Activated T-cell treated with anti-CD3 and anti-CD28 coated beads, Interleukin-2, amount 50 U/mL, for 24 hours (primary cell): ENCODE measurements around the gene NEURL1B.
A peak's percentile ranks its signal among the peaks of the same experiment; 100 is the strongest.
"Not testable (repeated sequence)": the region's sequence is repeated elsewhere in the genome, so short reads cannot be mapped to it uniquely, and the experiment has no call there.

ENCODE experiments used
- DNase-seq: peaks from one replicate; pipeline ENCODE4 v3.0.0-alpha.2; 2020
- H3K27ac Mint-ChIP-seq: 2 replicates; pipeline ENCODE4 v1.8.0; 2020; ENCODE audit warnings: mild to moderate bottlenecking, mixed read lengths
- H3K27me3 Mint-ChIP-seq: 2 replicates; pipeline ENCODE4 v1.8.0; 2020; ENCODE audit warnings: mixed read lengths
- H3K36me3 Mint-ChIP-seq: 2 replicates; pipeline ENCODE4 v1.8.0; 2020; ENCODE audit warnings: low read depth, mixed read lengths
- H3K4me1 Mint-ChIP-seq: 2 replicates; pipeline ENCODE4 v1.8.0; 2020; ENCODE audit warnings: low read depth, mixed read lengths
- H3K4me3 Mint-ChIP-seq: 2 replicates; pipeline ENCODE4 v1.8.0; 2020; ENCODE audit warnings: mild to moderate bottlenecking, moderate library complexity, mixed read lengths
- H3K9me3 Mint-ChIP-seq: 2 replicates; pipeline ENCODE4 v1.8.0; 2020; ENCODE audit warnings: mixed read lengths

NEURL1B gene

GRCh38 chr5:172640822-172641358 lies at the start of gene NEURL1B:
Gene NEURL1B, plus strand, starts transcription at chr5:172641263. Its CDS starts 144 bp downstream, at chr5:172641407.
- Mint-ChIP-seq H3K9me3 (no peaks in the 10 kb centered on the region), H3K36me3 (no peaks in the 10 kb centered on the region), H3K4me1 (peaks cover 4% of the 10 kb centered on the region), H3K27me3 (peaks cover 59% of the 10 kb centered on the region), H3K27ac (no peak within 1 kb of the TSS), H3K4me3 (peak within 1 kb of the TSS; percentile 36)
- DNase-seq = no peak

- no peak overlapping the region for H3K4me3 Mint-ChIP-seq
- no peak for DNase-seq
- H3K27me3 Mint-ChIP-seq = peaks cover 4% of the 10 kb centered on the region
- no peaks in the 10 kb centered on the region for H3K36me3 Mint-ChIP-seq
- no peaks in the 10 kb centered on the region for H3K9me3 Mint-ChIP-seq
- H3K27ac Mint-ChIP-seq = no peak overlapping the region
- no peaks in the 10 kb centered on the region for H3K4me1 Mint-ChIP-seq
These were observed 49.4 kb upstream of the NEURL1B start for GRCh38 chr5:172591636-172592035.

GRCh38 chr5:172592881-172593280 lies 48.2 kb upstream of the NEURL1B start:
- H3K36me3 Mint-ChIP-seq = no peaks in the 10 kb centered on the region
- H3K27me3 Mint-ChIP-seq = no peaks in the 10 kb centered on the region
- no peak overlapping the region for H3K4me3 Mint-ChIP-seq
- no peak overlapping the region for H3K27ac Mint-ChIP-seq
- H3K9me3 Mint-ChIP-seq = no peaks in the 10 kb centered on the region
- DNase-seq = no peak
- no peaks in the 10 kb centered on the region for H3K4me1 Mint-ChIP-seq

- no peak overlapping the region for H3K27ac Mint-ChIP-seq
- no peaks in the 10 kb centered on the region for H3K4me1 Mint-ChIP-seq
- H3K27me3 Mint-ChIP-seq = no peaks in the 10 kb centered on the region
- H3K4me3 Mint-ChIP-seq = no peak overlapping the region
- no peaks in the 10 kb centered on the region for H3K36me3 Mint-ChIP-seq
- no peak for DNase-seq
- no peaks in the 10 kb centered on the region for H3K9me3 Mint-ChIP-seq
These were observed 47.8 kb upstream of the NEURL1B start for GRCh38 chr5:172593306-172593705.

- Mint-ChIP-seq H3K36me3 (no peaks in the 10 kb centered on the region), H3K27me3 (no peaks in the 10 kb centered on the region), H3K27ac (no peak overlapping the region), H3K4me3 (no peak overlapping the region), H3K9me3 (no peaks in the 10 kb centered on the region), H3K4me1 (no peaks in the 10 kb centered on the region)
- DNase-seq = no peak
These were observed 47.3 kb upstream of the NEURL1B start for GRCh38 chr5:172593721-172594235.

- Mint-ChIP-seq H3K4me3 (no peak overlapping the region), H3K9me3 (no peaks in the 10 kb centered on the region), H3K27me3 (no peaks in the 10 kb centered on the region), H3K4me1 (no peaks in the 10 kb centered on the region), H3K27ac (no peak overlapping the region), H3K36me3 (no peaks in the 10 kb centered on the region)
- no peak for DNase-seq
These were observed 46.6 kb upstream of the NEURL1B start for GRCh38 chr5:172594431-172594830.

GRCh38 chr5:172594867-172595466 lies 46.1 kb upstream of the NEURL1B start:
- no peaks in the 10 kb centered on the region for H3K36me3 Mint-ChIP-seq
- no peak for DNase-seq
- H3K27ac Mint-ChIP-seq = no peak overlapping the region
- H3K27me3 Mint-ChIP-seq = no peaks in the 10 kb centered on the region
- no peak overlapping the region for H3K4me3 Mint-ChIP-seq
- no peaks in the 10 kb centered on the region for H3K4me1 Mint-ChIP-seq
- H3K9me3 Mint-ChIP-seq = no peaks in the 10 kb centered on the region

- no peaks in the 10 kb centered on the region for H3K27me3 Mint-ChIP-seq
- no peak overlapping the region for H3K4me3 Mint-ChIP-seq
- no peak overlapping the region for H3K27ac Mint-ChIP-seq
- no peaks in the 10 kb centered on the region for H3K9me3 Mint-ChIP-seq
- no peak for DNase-seq
- H3K4me1 Mint-ChIP-seq = no peaks in the 10 kb centered on the region
- H3K36me3 Mint-ChIP-seq = no peaks in the 10 kb centered on the region
These were observed 45.2 kb upstream of the NEURL1B start for GRCh38 chr5:172595596-172596455.

- no peak overlapping the region for H3K4me3 Mint-ChIP-seq
- H3K36me3 Mint-ChIP-seq = no peaks in the 10 kb centered on the region
- no peak for DNase-seq
- H3K9me3 Mint-ChIP-seq = no peaks in the 10 kb centered on the region
- H3K27me3 Mint-ChIP-seq = no peaks in the 10 kb centered on the region
- no peaks in the 10 kb centered on the region for H3K4me1 Mint-ChIP-seq
- no peak overlapping the region for H3K27ac Mint-ChIP-seq
These were observed 44.3 kb upstream of the NEURL1B start for GRCh38 chr5:172596638-172597231.

- Mint-ChIP-seq H3K27me3 (no peaks in the 10 kb centered on the region), H3K9me3 (no peaks in the 10 kb centered on the region), H3K27ac (no peak overlapping the region), H3K36me3 (no peaks in the 10 kb centered on the region), H3K4me3 (no peak overlapping the region), H3K4me1 (no peaks in the 10 kb centered on the region)
- no peak for DNase-seq
These were observed 43.3 kb upstream of the NEURL1B start for GRCh38 chr5:172597755-172598155.

- Mint-ChIP-seq H3K36me3 (no peaks in the 10 kb centered on the region), H3K27me3 (no peaks in the 10 kb centered on the region), H3K9me3 (no peaks in the 10 kb centered on the region), H3K27ac (no peak overlapping the region), H3K4me1 (no peaks in the 10 kb centered on the region), H3K4me3 (no peak overlapping the region)
- DNase-seq = no peak
These were observed 42.5 kb upstream of the NEURL1B start for GRCh38 chr5:172598251-172599203.

- H3K27ac Mint-ChIP-seq = no peak overlapping the region
- no peaks in the 10 kb centered on the region for H3K36me3 Mint-ChIP-seq
- H3K27me3 Mint-ChIP-seq = no peaks in the 10 kb centered on the region
- no peak for DNase-seq
- no peaks in the 10 kb centered on the region for H3K9me3 Mint-ChIP-seq
- no peaks in the 10 kb centered on the region for H3K4me1 Mint-ChIP-seq
- no peak overlapping the region for H3K4me3 Mint-ChIP-seq
These were observed 41.9 kb upstream of the NEURL1B start for GRCh38 chr5:172599204-172599567.

- H3K4me3 Mint-ChIP-seq = no peak overlapping the region
- no peaks in the 10 kb centered on the region for H3K36me3 Mint-ChIP-seq
- no peak for DNase-seq
- H3K27ac Mint-ChIP-seq = no peak overlapping the region
- H3K9me3 Mint-ChIP-seq = no peaks in the 10 kb centered on the region
- no peaks in the 10 kb centered on the region for H3K4me1 Mint-ChIP-seq
- H3K27me3 Mint-ChIP-seq = no peaks in the 10 kb centered on the region
These were observed 40.5 kb upstream of the NEURL1B start for GRCh38 chr5:172600571-172600970.

- not testable (repeated sequence) for H3K27me3 Mint-ChIP-seq, H3K4me3 Mint-ChIP-seq, H3K9me3 Mint-ChIP-seq, H3K4me1 Mint-ChIP-seq, H3K27ac Mint-ChIP-seq, H3K36me3 Mint-ChIP-seq, DNase-seq
These were observed 39.5 kb upstream of the NEURL1B start for GRCh38 chr5:172601576-172601975.
